Activated T-helper 9 cell treated with anti-CD3 and anti-CD28 coated beads, Interleukin-2, amount 50 U/mL, for 16 hours (primary cell): ENCODE results near the gene PDSS2.
"Not testable (repeated sequence)": the region's sequence is repeated elsewhere in the genome, so short reads cannot be mapped to it uniquely, and the experiment has no call there.

Experiments
- DNase-seq: peaks from one replicate; pipeline ENCODE4 v3.0.0-alpha.2; 2020; ENCODE audit warnings: low read depth

PDSS2 gene

DNA sequence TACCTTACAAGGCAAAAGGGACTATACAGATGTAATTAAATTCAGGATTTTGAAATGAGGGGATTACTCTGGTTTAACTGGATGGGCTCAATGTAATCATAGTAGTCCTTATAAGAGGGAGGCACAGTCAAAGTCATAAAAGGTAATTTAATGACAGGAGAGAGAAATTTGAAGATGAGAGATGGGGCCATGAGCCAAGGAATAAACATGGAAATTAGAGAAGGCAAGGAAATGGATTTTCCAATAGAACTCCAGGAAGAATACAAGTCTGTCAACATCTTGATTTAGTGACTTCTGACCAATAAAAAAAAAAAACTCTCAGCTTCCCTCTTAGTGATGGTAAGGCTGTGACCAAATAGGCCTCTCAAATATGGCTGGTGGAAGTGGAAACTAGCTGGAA is 242.1 kb downstream of the PDSS2 start:
- DNase-seq = no peak

DNA sequence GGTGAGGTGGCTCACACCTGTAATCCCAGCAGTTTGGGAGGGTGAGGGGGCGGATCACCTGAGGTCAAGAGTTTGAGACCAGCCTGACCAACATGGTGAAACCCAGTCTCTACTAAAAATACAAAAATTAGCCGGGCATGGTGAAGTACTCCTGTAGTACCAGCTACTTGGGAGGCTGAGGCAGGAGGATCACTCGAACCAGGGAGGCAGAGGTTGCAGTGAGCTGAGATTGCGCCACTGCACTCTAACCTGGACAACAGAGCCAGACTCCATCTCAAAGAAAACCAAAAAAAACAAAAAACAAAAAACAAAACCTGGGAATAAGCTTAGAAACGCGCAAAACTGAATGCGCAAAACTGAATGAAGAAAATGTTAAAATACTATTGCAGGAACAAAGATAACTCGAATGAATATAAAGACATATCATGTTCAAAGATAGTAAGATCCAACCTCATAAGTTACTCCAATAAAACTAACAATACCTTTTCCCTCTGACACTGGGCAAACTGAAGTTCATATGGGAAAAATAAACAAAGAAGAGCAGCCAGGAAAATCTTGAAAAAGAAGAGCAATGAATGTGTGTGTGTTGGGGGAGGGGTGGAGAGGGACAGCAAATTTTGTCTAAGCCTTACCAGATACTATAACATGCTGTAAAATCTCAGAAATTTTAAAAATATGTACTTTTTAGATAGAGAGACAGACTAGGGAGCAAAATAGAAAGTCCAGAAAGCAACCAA is 243.0 kb downstream of the PDSS2 start:
- DNase-seq = no peak

DNA sequence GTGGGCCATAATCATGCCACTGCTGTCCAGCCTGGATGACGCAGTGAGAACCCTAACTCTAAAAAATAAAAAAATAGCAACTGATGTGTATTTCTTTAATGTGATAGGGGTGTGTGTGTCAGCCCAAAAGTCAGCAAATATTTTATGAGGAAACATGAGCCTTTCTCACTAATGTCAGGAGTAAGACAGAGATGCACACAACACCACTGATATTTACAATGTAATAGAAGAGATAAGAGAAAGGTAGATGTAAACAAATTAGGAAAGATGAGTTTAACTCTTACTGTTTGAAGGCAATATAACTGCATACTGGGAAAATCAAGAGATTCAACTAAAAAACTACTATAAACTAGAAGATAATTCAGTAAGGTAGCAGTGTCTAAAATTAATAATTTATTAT is 244.0 kb downstream of the PDSS2 start:
- no peak for DNase-seq

DNA sequence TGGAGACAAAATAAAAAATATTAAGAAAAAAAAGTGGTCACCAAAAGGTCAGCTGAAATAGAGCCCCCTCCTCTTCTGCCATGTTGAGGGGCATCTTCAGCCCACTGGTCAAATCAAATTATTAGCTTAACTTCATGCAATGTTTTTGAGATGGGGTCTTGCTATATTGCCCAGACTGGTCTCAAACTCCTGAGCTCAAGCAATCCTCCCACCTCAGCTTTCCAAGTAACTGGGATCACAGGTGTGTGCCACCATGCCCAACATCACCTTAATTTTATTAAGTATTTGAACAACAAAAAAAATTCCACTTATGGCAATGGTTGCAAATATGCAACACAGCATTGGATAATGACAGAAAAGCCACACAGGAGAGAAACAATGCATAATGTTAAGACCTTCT is 244.7 kb downstream of the PDSS2 start:
- DNase-seq = no peak

DNA sequence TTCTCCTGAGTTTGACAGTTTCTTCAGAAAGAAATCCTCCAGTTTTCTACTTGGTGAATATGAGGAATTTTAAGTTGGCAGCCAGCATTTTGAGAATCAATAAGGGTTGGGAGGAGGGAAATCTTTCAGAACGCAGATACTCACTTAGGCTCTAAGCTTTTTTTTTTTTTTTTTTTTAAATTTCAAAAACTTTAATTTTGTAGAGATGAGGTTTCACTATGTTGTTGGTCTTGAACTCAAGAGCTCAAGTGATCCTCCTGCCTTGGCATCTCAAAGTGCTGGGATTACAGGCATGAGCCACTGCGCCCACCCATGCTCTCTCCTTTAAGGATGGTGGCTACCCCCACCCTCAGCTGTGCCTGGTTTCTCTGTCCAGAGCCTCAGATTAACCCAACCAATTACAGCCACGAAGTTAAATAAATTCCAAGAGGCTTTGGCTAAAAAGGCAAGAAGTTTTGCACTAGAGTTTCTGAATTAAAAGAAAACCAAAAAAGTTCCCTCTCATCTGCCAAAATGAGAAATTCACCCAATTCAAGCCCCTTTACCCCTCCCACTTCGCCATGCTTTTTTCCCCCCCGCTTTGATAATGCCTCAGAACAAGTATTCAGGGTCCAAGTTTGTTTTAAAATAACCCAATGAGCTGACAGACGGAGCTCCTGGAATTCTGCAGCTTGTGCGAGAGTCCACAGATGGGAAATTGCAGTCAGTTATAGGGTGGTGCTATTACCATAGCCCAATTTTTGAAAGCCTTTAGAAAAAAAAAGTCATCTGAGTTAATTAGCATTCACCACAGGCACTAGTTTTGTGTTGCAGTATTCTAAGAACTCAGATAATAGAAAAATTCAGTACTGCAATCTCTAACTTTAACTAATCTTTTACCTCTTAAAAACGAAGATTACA is 249.7 kb downstream of the PDSS2 start:
- DNase-seq = no peak

DNA sequence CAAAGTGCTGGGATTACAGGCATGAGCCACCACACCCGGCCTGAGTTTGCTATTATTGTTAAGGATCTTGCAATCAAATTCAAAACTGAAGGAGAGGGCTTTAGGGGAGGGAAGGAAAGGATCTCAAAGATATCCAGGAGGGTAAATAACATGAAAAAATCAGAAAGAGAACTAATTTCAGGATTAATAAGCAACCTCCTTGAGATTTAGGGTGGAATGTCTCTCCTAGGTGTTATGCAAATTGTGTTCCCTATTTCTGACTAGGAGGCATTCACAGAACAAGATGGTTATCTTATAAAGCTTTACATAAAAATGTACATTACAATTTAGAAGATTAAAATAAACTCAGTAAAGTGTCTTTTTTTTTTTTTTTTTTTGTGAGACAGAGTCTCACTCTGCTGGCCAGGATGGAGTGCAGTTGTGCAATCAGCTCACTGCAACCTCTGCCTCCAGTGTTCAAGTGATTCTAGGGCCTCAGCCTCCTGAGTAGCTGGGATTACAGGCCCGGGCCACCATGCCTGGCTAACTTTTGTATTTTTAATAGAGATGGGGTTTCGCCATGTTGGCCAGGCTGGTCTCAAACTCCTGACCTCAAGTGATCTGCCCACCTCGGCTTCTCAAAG is 252.0 kb downstream of the PDSS2 start:
- no peak for DNase-seq

DNA sequence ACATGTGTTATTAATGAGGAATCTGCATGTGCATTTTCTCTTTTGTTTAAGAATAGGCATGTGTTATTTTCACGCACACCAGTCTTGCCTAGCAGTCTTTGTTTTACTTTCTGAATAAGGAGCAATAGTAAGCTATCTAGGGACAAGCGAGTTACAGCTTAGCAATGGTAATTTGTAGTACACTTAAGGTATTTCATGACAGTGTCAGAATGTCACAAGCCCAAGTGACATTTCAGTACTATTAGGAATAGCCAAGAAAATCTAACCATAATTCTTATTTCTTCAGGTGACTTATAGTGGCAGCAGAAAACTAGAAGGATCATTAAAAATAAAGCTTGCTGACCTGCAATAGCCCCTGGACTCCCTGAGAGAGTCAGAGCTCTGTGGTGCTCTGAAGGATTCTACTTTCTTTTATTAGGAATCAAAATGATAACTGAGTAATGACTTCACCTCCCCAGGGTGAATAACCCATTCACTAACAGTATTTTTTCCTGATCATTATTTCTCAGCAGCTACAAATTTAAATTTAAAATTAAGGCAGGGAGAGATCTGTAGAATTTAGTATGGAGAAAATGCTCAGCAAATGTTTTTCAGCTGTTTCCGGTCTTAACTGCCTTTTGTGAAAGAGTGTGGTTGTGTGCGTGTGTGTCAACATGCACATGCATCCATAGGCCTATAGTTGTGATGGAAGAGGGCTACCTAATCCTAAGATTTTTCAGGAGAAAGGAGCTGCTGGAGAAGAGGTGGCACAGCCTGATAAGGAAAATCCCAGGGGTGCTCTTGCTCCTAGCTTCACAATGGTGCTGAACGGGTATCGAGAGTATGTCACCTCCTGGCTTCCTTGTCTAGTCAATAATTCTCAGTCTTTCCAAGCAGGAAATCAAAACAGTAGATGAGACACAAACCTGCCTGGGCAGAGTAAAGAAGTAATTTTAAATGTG is 254.0 kb downstream of the PDSS2 start:
- no peak for DNase-seq

DNA sequence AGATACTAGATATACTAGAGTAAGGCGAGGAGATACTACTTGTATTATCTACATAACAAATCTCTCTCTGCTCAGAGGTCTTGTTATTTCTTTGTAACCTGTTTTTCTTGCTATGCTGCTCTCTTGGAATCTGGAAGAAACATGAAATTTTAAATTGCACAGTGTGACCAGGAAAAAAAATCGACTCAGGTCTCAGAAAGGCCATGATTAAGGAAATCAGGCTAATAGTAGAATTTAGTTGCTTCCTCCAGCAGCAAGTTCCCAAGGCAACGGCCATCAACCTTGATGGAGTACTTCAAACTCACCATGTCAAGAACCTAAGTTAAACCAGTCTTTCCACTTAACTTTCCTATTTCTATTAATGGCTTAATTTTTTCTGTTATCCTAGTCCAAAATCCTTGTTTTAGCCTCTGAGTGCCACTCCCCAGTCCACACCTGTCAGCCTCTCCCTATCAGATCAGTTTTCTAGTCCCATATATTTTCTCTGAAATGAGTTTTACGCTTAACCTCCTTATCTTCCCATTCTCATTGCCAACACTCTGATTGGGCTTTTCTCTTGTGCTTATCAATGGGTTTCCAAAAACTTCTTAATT is 256.4 kb downstream of the PDSS2 start:
- no peak for DNase-seq

DNA sequence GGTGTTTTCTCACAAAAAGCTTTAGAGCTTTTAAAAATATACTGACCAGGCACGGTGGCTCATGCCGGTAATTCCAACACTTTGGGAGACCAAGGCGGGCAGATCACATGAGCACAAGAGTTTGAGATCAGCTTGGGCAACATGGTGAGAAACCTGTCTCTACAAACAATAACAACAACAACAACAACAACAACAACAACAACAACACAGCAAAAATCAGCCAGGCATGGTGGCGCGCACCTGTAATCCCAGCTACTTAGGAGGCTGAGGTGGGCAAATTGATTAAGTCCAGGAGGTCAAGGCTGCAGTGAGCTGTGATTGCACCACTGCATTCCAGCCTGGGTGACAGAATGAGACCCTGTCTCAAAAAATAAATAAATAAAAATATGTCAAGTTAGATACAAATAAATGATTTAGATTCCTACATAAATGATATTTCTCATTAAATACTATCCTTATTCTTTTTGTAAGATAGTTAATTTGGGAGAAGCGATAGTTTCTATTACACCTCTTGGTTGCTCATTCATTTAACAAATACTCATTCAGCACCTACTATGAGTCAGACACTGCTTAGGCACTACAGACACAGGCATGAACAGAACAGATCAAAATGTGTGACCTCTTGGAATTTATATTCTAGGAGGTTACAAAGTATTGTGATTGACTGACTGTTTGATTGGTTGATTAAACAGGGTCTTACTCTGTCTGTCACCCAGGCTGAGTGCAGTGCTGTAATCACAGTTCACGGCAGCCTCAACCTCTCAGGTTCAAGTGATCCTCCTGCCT is 260.5 kb downstream of the PDSS2 start:
- DNase-seq = no peak

DNA sequence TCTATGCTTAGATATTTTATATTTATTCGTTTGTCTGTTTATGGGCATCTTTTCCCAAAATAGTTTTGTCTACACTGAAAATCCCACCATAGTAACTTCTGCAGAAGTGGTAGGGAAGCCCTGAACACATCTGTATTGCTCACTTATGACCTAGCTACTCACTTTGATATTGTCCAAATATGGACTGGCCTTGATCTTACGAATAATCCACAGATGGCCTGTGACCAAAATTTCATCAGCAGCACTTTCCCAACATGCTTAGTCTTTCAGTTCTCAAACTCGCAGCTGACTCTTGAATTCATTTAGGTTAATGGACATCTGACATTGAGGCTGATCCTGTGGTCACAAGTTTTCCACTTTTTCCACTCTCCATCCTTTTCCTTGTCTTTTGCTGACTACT is 263.2 kb downstream of the PDSS2 start:
- DNase-seq = no peak

DNA sequence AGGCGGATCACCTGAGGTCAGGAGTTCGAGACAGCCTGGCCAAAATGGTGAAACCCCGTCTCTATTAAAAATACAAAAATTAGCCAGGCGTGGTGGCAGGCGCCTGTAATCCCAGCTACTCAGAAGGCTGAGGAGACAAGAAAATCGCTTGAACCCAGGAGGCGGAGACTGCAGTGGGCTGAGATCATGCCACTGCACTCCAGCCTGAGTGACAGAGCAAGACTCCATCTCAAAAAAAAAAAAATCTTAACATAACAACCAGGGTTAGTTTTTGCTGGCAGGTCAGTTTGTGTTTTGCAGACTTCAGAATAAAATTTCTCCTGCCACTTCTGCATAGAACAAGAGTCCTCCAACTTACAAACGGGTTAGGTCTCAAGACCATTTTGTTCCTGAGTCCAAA is 264.6 kb downstream of the PDSS2 start:
- DNase-seq = not testable (repeated sequence)

DNA sequence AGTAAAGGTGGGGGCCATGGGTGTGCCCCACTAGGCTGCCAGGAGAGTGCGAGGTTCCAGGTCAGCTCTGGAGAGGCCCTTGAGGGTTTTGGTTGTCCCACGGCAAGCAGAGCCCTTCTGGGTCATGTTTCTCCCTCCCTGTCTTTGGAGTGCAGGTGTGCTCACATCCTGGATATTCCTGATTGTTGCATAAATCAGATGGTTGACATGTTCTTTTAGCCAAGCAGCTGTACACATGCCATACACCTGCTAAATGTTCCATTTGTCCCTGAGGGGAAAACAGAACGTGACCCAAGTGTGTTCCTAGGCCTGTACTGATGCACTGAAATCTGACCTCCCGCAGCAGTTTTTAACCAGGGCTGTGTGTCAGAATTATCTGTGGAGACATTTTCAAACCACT is 266.5 kb downstream of the PDSS2 start:
- DNase-seq = no peak

DNA sequence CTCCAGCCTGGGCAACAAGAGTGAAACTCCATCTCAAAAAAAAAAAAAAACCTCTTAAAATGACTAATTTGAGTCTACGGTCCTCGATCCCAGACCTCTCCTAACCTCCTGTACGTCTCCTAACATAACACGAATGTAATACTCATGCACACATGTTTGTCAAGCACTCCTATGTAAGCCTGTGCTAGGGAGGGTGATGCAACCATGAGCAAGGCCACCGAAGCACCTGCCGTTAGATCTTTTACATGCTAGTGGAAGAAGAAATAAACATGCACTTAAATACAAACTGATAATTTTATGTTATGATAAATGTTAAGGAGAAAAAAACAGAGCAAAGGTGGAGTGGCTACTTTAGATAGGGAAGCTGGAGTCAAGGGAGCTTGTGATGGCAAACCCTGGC is 271.7 kb downstream of the PDSS2 start:
- DNase-seq = no peak

DNA sequence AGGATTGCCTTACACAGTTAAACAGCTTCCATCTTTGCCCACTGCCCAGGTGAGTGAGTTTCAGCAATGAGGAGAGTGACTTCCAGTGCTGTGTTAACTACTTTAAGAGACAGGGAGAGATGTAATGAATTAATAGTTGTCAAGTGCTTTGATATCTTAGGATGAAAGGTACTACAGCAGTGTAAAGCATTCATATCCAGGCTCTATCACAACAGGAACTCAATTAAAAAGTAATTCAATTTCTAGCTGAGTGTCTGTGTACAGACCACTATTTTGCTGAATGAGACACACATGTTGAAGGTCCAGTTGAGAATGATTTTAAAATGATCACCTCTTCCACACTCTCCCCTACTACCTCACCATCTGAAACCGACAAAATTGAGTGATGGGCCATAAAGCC is 273.3 kb downstream of the PDSS2 start:
- no peak for DNase-seq

DNA sequence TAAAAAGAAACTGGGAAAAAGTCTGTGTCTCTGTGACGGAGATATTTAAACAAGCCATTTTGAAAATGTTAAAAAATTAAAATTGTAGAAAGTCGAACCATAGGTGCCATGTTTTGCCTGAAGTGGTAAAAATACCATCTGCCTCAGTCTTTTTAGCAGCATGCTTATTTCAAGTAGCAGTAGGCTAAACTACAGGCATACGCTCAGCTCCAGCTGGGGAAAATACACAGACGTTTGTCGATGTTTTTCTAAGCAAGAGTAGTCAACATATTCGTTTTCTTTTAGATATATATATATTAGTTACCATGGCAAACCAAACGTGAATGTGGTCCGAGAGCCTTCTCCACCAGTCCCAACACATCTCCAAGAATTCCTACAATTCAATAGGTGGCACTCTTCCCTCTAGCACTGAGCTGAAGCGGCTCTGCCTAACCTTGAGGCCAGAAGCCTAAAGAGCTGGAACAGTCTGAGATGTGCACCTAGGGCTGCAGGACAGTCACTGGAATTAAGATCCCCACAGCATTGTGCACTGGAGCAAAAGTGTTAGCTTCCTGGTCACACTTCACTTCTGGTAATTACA is 273.9 kb downstream of the PDSS2 start:
- DNase-seq = no peak

DNA sequence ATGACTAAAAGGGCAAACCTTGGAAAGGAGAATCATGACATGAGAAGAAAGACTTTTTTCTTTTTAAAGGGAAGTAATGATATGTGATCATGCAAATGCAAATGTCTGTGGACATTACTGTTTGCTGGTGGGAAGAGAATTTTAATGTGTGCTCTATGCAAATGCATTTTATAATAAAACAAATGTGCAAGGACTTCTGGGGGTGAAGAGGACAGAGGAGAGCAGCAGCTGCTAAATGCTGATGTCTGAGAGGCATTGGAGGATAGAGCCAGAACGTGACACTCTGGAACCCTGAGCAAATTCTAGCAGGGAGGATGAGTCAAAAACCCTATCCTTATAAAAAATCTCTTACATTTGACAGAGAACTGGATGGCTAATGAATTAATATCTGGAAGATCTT is 274.9 kb downstream of the PDSS2 start:
- DNase-seq = no peak

DNA sequence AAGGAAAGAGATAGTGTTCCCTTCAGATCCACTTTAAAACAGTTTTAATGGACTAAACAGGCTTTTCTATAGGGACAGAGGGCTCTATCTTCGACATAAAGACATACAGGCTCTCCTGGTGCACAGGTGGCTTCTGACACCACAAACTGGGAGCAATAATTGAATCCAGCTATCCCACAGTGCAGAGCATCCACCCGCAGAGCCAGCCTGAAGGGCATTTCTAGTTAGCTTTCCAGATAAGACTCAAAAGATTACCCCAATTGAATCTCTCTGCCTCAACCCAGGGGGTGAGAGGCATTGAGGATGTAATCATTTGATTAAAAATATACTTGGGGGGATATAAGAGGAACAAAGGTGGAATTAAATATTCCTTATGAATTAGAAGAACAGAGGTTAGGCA is 279.3 kb downstream of the PDSS2 start:
- no peak for DNase-seq

DNA sequence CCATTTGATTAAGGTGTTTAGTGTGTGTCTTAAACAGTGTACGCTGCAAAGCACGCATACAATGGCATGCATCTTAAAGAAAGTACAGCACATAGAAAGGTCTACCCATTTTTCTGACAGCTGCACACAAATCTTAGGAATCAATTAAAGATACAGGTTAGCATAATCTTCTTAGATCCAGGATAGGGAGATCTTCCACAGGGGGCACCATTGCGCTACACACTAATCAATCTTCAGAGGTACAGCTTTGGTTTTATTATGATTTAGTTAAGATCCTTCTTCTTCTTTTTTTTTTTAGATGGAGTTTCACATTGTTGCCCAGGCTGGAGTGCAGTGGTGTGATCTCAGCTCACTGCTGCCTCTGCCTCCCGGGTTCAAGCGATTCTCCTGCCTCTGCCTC is 280.4 kb downstream of the PDSS2 start:
- no peak for DNase-seq

DNA sequence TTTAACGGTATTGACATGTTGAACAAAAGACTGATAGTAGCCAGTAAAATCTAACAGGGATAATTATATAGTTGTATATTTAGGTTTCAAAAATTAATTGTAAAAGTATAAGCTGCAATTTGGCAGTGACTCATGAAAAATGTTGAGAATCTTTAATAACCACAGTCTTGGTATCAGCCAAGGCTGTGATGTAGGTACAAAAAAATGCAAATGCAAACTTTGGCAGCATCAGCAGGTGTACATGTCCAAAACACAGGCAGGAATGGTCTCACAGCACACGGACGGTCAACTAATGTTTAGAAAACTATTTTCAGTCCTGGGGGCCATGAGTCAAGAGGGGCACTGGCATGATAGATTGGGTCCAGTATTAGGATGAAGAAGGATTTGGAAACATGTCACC is 285.6 kb downstream of the PDSS2 start:
- no peak for DNase-seq

DNA sequence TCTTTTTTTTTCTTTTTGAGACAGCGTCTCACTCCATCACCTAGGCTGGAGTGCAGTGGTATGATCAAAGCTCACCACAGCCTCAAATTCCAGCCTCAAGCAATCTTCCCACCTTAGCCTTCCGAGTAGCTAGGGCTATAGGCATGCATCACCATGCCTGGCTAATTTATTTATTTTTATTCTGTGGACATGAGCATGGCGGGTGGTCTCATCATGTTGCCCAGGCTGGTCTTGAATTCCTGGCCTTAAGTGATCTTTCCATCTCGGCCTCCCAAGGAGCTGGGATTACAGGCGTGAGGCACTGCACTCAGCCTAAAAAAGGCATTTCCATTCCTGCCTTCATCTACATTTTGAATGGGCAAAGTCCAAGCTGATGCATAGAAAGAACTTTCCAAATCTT is 287.9 kb downstream of the PDSS2 start:
- no peak for DNase-seq
